SH-SY5Y (cell line): ENCODE data around the gene ARF1.

Source experiments
- GATA2 ChIP-seq: IDR thresholded peaks from 2 replicates; pipeline ENCODE4 v1.6.1; 2011; ENCODE audit warnings: mild to moderate bottlenecking, low read depth, low read length
- GATA3 ChIP-seq: IDR thresholded peaks from 2 replicates; pipeline ENCODE4 v1.6.1; 2011; ENCODE audit warnings: low read depth, mild to moderate bottlenecking, low read length, moderate library complexity

- TF ChIP-seq GATA2, result no peak
- no peak for TF ChIP-seq GATA3
Observed at GRCh38 chr1:228108742-228109072, 26.2 kb downstream of the ARF1 start.
